Measurements from ENCODE around the gene ASB1.

ASB1 gene

DNA sequence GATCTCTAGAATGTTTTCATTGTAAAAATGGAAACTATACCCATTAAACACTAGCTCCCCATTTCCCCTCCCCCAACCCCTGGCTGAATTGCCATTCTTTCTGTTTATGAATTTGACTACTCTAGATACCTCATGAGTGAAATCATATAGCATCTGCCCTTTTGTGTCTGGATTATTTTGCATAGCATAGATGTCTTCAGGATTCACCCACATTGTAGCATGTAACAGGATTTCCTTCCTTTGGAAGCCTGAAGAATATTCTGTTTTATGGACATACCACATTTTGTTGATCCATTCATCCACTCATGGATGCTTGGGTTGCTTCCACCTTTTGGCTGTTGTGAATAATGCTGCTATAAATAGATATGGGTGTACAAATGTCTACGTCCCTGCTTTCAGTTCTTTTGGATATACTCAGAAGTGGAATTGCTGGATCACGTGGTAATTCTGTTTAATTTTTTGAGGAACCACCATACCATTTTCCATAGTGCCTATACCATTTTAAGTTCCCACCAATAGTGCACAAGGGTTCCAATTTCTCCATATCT is 7.7 kb upstream of the ASB1 start:
- peaks cover 7% of the 10 kb centered on the region; the same call in 1 of the 2 replicates for H3K9me3 ChIP-seq (ENCODE audit: insufficient read depth, low read depth, low read length)
- H3K27me3 ChIP-seq (ENCODE audit: insufficient read depth, low read length): no peaks in the 10 kb centered on the region
- no peaks in the 10 kb centered on the region for H3K36me3 ChIP-seq (ENCODE audit: insufficient read depth, low read depth, low read length)
- H3K9ac ChIP-seq (ENCODE audit: low read depth, low read length): no peak overlapping the region
- H3K4me1 ChIP-seq (ENCODE audit: insufficient read depth, low read length): peaks cover 18% of the 10 kb centered on the region; the same call in 1 of the 2 replicates
- no peak overlapping the region for H3K27ac ChIP-seq (ENCODE audit: low read length)
- no peak overlapping the region for H3K4me3 ChIP-seq (ENCODE audit: low read length)

GRCh38 chr2:238420442-238420841 is 6.3 kb upstream of the ASB1 start:
- no peak overlapping the region for H3K4me3 ChIP-seq (ENCODE audit: low read length)
- H3K9ac ChIP-seq (ENCODE audit: low read depth, low read length): peak overlapping the region; percentile 19; the same call in 1 of the 2 replicates
- no peaks in the 10 kb centered on the region for H3K36me3 ChIP-seq (ENCODE audit: insufficient read depth, low read depth, low read length)

DNA sequence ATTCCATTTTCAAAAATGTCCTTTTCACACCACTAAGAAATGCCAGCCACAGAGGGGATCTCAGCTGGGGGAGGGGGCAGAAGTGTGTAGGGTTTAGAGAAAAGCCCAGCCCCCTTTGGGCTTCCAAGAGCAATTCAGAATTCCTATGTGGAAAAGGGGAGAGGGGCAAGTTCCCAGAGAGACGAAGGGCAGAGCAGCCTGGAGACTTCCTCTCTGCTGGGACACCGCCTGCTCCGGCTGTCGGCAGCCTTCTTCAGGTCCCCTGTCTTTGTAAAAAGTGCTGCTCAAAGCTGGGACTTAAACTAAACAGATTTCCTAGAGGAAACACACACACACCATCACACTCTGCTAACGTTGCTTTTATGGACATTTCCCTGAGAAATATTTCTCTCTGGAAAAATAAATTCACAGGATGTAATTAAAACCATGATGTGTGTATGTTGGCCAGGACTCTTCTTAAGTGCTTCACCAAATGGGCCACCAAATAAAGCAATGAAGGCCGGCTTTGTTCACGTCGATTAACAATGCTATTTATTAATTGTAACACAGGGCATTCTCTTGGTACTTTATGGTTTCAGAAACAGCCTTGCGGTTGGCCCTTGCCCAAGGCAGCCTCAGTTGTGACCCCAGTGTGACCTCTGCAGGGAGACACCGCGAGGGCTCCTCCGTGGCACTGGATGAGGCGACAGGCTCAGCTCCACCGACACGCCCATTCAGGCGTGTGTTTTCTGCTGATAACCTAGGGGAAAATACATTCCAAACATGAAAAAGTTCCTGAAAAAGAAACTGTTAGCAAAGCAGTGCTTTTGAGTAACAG is 5.6 kb upstream of the ASB1 start:
- H3K36me3 ChIP-seq (ENCODE audit: insufficient read depth, low read depth, low read length): no peaks in the 10 kb centered on the region

More at GRCh38 chr2:238420442-238420841, 6.3 kb upstream of the ASB1 start:
- H3K27ac ChIP-seq (ENCODE audit: low read length): no peak overlapping the region
- H3K9me3 ChIP-seq (ENCODE audit: insufficient read depth, low read depth, low read length): peaks cover 7% of the 10 kb centered on the region; the same call in 1 of the 2 replicates
- peaks cover 18% of the 10 kb centered on the region; the same call in 1 of the 2 replicates for H3K4me1 ChIP-seq (ENCODE audit: insufficient read depth, low read length)
- H3K27me3 ChIP-seq (ENCODE audit: insufficient read depth, low read length): no peaks in the 10 kb centered on the region

DNA sequence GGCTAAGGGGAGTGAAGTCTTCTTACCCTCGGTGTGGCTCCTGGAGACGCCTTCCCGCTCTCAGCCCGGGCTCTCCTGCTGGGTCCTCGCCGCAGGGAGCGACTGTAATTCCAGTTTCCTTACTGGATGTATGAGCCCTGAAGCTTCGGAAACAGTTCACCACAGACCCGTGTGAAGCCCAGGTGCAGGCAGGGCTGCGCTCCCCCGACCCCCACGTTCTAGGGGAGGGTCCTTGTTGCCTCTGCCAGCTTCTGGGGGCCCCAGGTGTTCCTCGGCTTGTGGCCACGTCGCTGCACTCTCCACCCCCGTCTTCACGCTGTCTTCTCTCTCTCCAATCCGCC is 5.1 kb upstream of the ASB1 start:
- Histone ChIP-seq H3K9me3 (ENCODE audit: insufficient read depth, low read depth, low read length) (no peaks in the 10 kb centered on the region), H3K27me3 (ENCODE audit: insufficient read depth, low read length) (no peaks in the 10 kb centered on the region), H3K36me3 (ENCODE audit: insufficient read depth, low read depth, low read length) (no peaks in the 10 kb centered on the region), H3K9ac (ENCODE audit: low read depth, low read length) (no peak overlapping the region), H3K27ac (ENCODE audit: low read length) (no peak overlapping the region), H3K4me3 (ENCODE audit: low read length) (no peak overlapping the region), H3K4me1 (ENCODE audit: insufficient read depth, low read length) (peaks cover 18% of the 10 kb centered on the region; the same call in 1 of the 2 replicates)

More for the DNA sequence above, 5.6 kb upstream of the ASB1 start:
- H3K27me3 ChIP-seq (ENCODE audit: insufficient read depth, low read length): no peaks in the 10 kb centered on the region
- H3K9ac ChIP-seq (ENCODE audit: low read depth, low read length): peak overlapping the region; percentile 19; the same call in 1 of the 2 replicates
- H3K27ac ChIP-seq (ENCODE audit: low read length): no peak overlapping the region
- peaks cover 18% of the 10 kb centered on the region; the same call in 1 of the 2 replicates for H3K4me1 ChIP-seq (ENCODE audit: insufficient read depth, low read length)
- peaks cover 1% of the 10 kb centered on the region; the same call in 1 of the 2 replicates for H3K9me3 ChIP-seq (ENCODE audit: insufficient read depth, low read depth, low read length)
- H3K4me3 ChIP-seq (ENCODE audit: low read length): 0 out of 2 replicates have a peak overlapping the region, but pooled peaks have one; percentile 4

DNA sequence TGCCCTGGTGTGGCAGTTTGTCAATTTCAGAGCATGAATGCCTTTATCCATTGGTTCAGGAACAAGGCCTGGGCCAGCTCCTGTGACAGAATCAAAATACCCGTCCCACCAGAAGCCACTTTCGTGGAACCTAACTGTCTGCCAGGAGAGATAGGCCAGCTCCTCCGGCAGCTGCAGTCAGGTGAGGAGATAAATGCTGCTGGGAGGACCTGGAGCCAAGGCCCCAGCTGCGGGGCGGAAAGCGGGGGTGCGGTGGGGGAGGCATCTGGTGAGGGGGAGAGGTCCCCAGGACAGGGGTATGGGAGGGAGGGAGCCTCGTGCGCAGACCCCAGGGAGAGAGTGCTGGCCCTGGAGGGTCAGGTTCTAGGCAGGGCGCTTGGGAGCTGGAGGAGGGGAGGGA is 4.4 kb upstream of the ASB1 start:
- H3K27ac ChIP-seq (ENCODE audit: low read length): no peak overlapping the region
- H3K9ac ChIP-seq (ENCODE audit: low read depth, low read length): no peak overlapping the region

DNA sequence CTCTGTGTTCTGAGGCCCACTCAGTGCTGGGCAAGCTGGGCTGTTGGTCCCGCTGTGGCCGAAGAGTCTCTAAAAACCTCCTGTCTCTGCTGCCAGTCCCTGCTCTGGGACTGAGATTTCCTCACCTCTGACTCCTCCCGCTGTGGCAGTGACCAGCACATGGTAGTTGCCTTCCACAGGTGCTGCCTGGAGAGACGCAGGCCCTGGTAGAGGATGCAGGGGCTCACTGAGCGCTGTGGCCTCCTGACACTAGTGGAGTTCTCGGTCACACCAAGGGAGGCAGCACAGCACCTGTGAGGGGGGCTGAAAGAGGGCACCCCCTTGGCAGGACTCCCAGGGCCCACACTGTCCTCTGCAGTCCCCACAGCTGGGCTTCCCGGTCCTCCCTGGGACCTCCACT is 3.8 kb upstream of the ASB1 start:
- H3K9ac ChIP-seq (ENCODE audit: low read depth, low read length): no peak overlapping the region

More for the DNA sequence above, 4.4 kb upstream of the ASB1 start:
- no peak overlapping the region for H3K4me3 ChIP-seq (ENCODE audit: low read length)
- peaks cover 18% of the 10 kb centered on the region; the same call in 1 of the 2 replicates for H3K4me1 ChIP-seq (ENCODE audit: insufficient read depth, low read length)
- no peaks in the 10 kb centered on the region for H3K36me3 ChIP-seq (ENCODE audit: insufficient read depth, low read depth, low read length)
- H3K9me3 ChIP-seq (ENCODE audit: insufficient read depth, low read depth, low read length): no peaks in the 10 kb centered on the region
- no peaks in the 10 kb centered on the region for H3K27me3 ChIP-seq (ENCODE audit: insufficient read depth, low read length)

DNA sequence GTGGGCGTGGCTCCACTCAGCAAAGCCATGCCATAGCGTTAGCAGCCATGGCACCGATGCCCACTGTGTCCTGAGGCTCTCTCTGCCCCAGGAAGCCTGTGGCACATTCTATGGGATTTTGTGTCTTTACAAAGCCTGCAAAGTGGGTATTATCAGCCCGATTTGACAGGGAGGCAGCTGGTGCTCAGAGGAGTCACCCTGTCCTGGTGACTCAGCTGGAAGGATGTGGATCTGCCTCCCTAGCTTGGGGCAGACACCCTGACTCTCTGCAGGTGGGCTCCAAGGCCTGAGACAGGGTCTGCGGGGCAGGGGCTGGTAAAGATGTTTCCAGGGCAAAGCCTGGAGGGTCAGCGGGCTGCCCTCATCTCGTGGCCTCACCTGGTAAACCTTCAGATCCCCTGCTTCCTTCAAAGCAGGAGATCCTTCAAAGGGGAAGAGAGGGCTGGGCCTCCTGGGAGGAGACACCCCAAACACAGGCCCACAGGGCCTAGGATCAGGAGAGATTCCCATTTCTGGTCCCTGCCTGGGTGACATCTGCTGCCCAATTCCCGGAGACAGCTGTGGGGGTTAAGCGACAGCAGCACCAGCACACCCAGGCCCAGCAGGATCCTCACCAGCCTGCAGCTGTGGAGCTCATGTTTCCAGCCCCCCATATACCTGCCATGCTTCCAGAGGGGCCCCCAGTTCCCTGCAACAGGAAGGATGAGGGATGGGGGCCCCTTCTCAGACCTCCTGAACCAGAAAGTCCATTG is 3.0 kb upstream of the ASB1 start:
- Histone ChIP-seq H3K9me3 (ENCODE audit: insufficient read depth, low read depth, low read length) (no peaks in the 10 kb centered on the region), H3K27me3 (ENCODE audit: insufficient read depth, low read length) (no peaks in the 10 kb centered on the region), H3K27ac (ENCODE audit: low read length) (no peak overlapping the region), H3K4me3 (ENCODE audit: low read length) (no peak overlapping the region), H3K4me1 (ENCODE audit: insufficient read depth, low read length) (peaks cover 26% of the 10 kb centered on the region; the same call in 1 of the 2 replicates), H3K36me3 (ENCODE audit: insufficient read depth, low read depth, low read length) (no peaks in the 10 kb centered on the region), H3K9ac (ENCODE audit: low read depth, low read length) (no peak overlapping the region)

More for the DNA sequence above, 3.8 kb upstream of the ASB1 start:
- Histone ChIP-seq H3K4me1 (ENCODE audit: insufficient read depth, low read length) (peaks cover 23% of the 10 kb centered on the region; the same call in 1 of the 2 replicates), H3K9me3 (ENCODE audit: insufficient read depth, low read depth, low read length) (no peaks in the 10 kb centered on the region), H3K36me3 (ENCODE audit: insufficient read depth, low read depth, low read length) (no peaks in the 10 kb centered on the region), H3K4me3 (ENCODE audit: low read length) (no peak overlapping the region), H3K27ac (ENCODE audit: low read length) (no peak overlapping the region), H3K27me3 (ENCODE audit: insufficient read depth, low read length) (no peaks in the 10 kb centered on the region)

- Histone ChIP-seq H3K4me1 (ENCODE audit: insufficient read depth, low read length) (peaks cover 26% of the 10 kb centered on the region; the same call in 1 of the 2 replicates), H3K27ac (ENCODE audit: low read length) (no peak overlapping the region), H3K9ac (ENCODE audit: low read depth, low read length) (no peak overlapping the region), H3K27me3 (ENCODE audit: insufficient read depth, low read length) (no peaks in the 10 kb centered on the region), H3K9me3 (ENCODE audit: insufficient read depth, low read depth, low read length) (no peaks in the 10 kb centered on the region), H3K36me3 (ENCODE audit: insufficient read depth, low read depth, low read length) (no peaks in the 10 kb centered on the region), H3K4me3 (ENCODE audit: low read length) (no peak overlapping the region)
These were observed 2.4 kb upstream of the ASB1 start for GRCh38 chr2:238424313-238424700.

DNA sequence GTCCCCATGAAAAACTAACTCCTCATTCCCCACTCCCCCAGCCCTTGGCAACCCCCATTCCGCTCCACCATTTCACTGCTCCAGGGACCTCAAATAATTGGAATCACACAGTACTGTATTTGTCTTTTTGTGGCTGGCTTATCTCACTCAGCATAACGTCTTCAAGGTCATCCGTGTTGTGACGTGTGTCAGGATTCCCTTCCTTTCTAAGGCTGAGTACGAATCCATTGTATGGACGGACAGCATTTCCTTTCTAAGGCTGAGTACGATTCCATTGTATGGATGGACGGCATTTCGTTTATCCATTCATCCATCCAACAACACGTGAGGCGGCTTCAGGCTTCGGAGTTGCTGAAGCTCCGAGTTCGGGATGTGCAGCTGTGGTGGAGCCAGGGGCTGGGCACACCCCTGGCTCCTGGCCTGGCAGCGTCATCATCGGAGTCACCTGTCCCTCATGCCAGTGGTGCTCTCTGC is 1.2 kb upstream of the ASB1 start:
- peaks cover 7% of the 10 kb centered on the region for H3K36me3 ChIP-seq (ENCODE audit: insufficient read depth, low read depth, low read length)
- no peak overlapping the region for H3K9ac ChIP-seq (ENCODE audit: low read depth, low read length)
- peak overlapping the region; percentile 72; the same call in 1 of the 2 replicates for H3K4me3 ChIP-seq (ENCODE audit: low read length)
- H3K27me3 ChIP-seq (ENCODE audit: insufficient read depth, low read length): no peaks in the 10 kb centered on the region
- no peak overlapping the region for H3K27ac ChIP-seq (ENCODE audit: low read length)
- peaks cover 22% of the 10 kb centered on the region; the same call in 1 of the 2 replicates for H3K4me1 ChIP-seq (ENCODE audit: insufficient read depth, low read length)
- no peaks in the 10 kb centered on the region for H3K9me3 ChIP-seq (ENCODE audit: insufficient read depth, low read depth, low read length)

DNA sequence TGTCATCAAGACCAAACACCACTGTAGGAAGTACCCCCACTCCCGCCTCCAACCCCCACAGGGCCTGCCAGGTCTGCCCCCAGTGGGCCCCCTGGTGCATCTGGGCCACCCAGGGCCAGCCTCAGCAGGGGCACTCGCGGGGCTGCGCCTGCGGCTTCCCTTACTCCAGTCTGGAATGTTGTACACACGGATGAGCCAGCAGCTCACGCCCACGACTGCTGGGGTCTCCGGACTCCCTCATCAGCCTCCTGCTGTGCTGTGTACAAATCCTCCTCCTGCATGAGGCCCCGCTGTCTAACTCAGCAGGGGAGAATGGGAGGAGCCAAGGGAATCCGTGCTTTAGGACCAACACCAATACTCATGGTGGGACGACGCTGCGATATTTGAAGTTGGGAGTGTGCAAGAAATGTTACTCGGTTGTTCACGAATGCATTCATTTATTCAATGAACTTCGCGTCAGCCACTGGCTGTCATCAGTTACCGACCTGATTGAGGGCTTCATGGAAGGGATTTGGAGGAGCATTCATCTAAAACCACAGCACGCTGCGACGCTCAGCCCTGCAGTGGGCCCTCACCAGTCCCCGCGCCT is 654 bp upstream of the ASB1 start:
- H3K9ac ChIP-seq (ENCODE audit: low read depth, low read length): peak overlapping the region; percentile 82; the same call in 1 of the 2 replicates
- H3K27ac ChIP-seq (ENCODE audit: low read length): no peak overlapping the region
- H3K4me3 ChIP-seq (ENCODE audit: low read length): peak overlapping the region; percentile 72
- peaks cover 12% of the 10 kb centered on the region for H3K36me3 ChIP-seq (ENCODE audit: insufficient read depth, low read depth, low read length)
- peaks cover 17% of the 10 kb centered on the region; the same call in 1 of the 2 replicates for H3K4me1 ChIP-seq (ENCODE audit: insufficient read depth, low read length)
- H3K27me3 ChIP-seq (ENCODE audit: insufficient read depth, low read length): no peaks in the 10 kb centered on the region
- H3K9me3 ChIP-seq (ENCODE audit: insufficient read depth, low read depth, low read length): no peaks in the 10 kb centered on the region
